ELF-1 (cell line): ENCODE data around the gene S100A4.

Source experiments
- DNase-seq: peaks from one replicate; pipeline ENCODE4 v3.0.0-alpha.2; 2016; ENCODE audit warnings: low read depth, low spot score

S100A4 gene

GRCh38 chr1:153507926-153508583 is 37.6 kb downstream of the S100A4 start:
- no peak for DNase-seq

DNA sequence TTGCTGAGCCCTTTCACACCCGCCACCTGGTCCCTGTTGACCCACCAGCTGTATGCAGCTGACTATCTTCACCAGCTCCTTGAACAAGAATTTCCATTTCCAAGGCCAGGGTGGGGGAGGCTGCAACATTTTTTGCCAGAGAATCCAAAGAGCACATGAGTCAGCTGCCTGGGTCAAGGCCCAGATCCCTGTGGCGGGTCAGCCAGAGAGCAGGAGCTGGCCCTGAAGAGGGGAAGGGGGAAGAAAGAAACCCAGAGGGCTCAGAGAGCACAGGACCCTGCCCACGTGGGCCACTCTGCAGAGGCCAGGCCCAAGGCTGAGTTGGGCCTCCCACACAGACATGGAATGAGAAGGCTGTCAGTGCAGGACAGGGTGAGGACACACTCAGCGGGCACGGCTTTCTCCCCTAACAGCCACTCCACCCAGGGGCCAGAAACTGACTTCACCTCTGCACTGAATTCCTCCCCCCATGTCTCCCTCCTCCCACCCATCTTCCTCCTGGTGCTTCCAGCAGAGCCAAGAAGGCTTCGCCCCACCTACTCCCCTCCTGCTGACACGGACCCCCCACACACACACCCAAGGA is 38.7 kb downstream of the S100A4 start:
- DNase-seq: no peak

- no peak for DNase-seq
Observed at GRCh38 chr1:153506386-153506785, 39.2 kb downstream of the S100A4 start.

GRCh38 chr1:153505576-153505975 is 40.0 kb downstream of the S100A4 start:
- no peak for DNase-seq

GRCh38 chr1:153503766-153504165 is 41.8 kb downstream of the S100A4 start:
- DNase-seq: no peak

DNA sequence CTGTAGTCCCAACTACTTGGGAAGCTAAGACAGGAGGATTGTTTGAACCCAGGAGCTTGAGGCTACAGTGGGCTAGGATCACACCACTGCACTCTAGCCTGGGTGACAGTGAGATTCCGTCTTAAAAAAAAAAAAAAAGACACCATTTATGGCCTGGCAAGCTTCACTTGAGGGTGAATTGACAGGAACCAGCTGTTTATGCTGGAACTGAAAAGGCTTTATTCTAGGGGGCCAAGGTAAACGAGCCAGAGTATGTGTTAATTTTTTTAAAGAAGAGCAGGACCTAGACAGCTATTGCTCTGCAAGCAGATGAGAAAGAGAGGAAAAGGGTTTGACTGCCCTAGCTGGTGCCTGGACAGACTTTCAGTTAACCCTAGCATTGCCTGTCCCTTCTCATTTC is 46.9 kb downstream of the S100A4 start:
- DNase-seq: no peak

DNA sequence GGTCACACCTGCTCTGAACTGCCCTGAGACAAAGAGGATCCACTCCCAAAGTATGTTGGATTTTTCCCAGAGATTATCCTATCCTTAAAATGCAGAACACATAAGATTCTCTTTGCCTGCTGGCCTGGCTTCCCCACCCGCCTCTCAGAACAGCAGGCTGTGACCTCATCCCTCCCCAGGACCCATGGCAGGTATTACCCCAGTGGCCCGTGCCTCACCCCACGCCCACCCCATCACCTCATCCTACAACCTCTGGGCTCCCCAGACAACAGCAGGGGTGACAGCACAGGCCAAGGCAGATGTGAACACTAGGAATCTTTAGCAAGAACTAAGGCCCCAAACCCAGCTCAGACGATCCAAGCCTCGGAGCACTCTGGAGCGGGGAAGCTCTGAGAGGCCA is 50.1 kb downstream of the S100A4 start:
- no peak for DNase-seq

DNA sequence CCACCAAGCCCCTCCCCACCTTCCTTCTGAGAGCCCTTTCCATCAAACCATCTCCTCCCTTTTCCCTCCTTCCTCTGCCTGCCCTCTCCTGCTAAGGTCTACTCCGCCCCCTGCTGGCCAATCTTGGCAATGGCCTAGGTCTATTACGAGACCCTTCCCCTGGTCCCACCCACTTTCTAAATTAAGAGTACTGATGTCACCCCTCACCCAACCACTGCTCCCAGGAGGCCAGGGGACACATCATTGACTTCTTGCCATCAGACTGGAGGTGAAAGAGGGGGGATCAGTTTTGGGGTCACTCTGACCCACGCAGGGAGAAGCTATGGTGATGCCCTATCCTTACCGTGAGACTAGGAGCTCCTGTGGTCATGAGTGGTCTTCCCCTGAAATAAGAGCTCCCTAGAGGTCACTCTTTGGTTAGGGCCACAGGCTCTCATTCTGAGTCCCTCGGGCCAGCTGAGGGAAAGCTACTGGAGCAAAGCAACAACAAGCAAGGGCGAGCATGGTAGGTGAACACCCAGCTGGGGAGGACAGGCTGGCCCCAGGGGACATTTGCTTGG is 50.5 kb downstream of the S100A4 start:
- peak; percentile 95 for DNase-seq
